ENCODE measurements around the gene RAF1.
"Not testable (repeated sequence)": the region's sequence is repeated elsewhere in the genome, so short reads cannot be mapped to it uniquely, and the experiment has no call there.

The RAF1 gene

DNA sequence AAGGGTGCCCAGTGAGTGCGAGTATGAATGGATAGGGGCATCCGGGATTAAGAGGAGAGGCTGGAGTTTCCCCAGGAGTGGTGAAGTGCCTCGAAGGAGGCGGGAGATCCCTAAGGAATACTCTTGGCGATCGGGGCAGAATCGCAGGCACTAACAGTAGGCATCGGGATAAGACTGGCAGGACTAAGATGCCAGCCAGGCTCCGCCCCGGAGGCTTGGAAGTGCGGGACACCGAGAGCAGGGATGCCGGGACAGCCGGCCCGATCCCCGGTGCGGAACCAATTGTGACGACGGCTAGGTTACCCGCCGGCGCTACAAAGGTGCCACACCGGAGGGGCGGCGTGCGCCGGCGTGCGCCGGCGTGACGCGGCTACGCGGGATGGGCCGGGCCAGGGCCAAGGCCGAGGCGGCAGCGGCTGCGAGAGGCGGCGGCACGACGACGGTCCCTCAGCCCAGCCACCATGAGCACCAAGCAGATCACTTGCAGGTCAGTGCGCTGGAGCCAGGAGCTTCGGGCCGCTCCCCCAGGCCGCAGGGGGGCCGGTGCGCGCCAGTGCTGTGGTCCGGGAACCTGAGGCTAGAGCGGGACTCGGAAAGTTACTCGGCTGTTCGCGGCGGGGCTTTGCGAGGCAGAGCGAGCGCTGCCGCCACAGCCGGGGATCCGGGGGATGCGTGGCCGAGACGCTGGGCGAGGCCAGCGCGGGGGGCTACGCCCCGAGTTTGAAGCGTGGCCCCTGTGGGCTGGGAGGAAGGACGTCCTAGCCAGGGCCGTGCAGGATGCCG is 107.0 kb downstream of the RAF1 start, which contains the start of gene MKRN2:
Gene MKRN2 (plus strand): TSS at position 398 of the 783 bp plus-strand sequence. CDS start 64 bp downstream, at position 462.
- peak; percentile 91 for DNase-seq

DNA sequence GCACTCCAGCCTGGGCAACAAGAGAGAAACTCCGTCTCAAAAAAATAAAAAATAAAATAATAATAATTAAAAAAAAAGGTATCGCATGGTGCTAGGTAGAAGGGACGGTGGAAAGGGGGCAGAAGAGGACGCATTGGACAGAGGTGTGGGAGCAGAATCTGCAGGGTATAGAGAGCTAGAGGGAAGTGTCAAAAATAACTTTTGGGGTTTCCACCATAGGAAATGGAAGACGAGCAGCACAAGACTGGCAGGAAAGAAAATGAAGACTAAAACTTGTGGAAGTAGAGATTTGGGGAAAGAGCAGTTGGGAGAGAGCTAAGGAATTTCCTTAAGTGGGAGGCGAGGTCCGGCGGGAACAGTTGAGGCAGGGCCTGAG is 107.6 kb downstream of the RAF1 start:
- no peak for DNase-seq

DNA sequence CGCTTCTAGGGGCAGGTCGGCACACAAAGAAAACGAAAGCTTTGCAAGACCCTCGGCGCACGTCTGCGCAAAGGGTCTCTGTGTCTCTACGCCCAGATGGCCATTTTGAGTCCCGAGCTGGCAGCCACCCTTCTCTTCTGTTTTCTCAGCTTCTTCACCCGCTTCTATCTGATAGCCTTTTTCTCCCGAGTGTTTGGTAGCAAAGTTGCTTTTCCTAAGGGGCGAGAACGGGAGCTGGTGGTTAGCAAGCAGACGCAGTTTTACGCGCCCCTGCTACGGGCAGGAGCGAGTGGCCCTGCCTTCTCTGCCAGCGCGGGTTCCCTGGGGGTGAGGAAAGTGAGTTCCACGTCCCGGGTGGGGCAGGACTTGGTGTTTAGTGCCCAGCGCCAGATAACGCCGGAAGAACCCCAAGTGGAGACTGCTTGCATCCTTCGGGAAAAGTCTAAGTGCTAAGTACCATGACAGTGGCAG is 110.0 kb downstream of the RAF1 start:
- no peak for DNase-seq

DNA sequence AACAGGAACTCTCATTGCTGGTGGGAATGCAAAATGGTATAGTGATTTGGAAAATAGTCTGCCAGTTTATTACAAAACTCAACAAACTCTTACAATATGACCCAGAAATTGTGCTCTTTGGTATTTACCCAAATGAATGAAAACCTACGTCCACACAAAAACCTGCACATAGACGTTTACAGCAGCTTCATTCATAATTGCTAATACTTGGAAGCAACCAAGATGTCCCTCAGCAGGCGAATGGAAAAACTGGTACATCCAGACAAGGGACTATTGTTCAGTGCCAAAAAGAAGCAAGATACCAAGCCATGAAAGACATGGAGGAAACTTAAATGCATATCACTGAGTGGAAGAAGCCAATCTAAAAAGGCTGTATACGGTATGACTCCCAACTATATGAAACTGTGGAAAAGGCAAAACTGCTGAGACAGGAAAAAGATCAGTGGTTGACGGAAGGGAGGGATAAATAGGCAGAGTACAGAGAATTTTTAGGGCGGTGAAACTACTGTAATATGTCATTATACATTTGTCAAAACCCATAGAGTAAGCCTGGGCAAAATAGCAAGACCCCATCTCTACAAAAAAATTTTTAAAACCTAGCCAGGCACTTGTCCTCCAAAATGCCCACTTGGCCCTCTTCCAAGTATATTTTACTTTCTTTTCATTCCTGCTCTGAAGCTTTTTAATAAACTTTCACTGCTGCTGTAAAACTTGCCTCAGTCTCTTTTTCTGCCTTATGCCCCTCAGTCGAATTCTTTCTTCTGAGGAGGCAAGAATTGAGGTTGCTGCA is 113.8 kb downstream of the RAF1 start:
- no peak for DNase-seq

DNA sequence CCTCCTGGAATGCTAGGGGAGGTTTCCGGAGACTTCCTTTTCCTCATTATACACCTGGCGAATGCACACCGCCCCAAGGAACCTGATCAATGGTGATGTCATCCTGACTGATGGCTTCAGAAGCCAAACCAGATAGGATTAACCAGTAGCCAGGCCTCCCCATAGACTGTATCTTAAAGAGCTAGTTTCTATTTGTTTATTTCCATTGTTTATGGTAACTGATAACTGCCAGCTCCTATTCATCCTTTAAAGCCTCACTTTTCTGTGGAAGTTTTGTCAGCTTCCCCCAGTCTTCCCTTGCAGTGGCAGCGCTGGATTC is 118.5 kb downstream of the RAF1 start, which contains the start of gene MKRN2OS:
Gene MKRN2OS (minus strand): TSS at position 27 of the 319 bp plus-strand sequence. CDS start 35 bp downstream, outside the sequence.
- no peak for DNase-seq

DNA sequence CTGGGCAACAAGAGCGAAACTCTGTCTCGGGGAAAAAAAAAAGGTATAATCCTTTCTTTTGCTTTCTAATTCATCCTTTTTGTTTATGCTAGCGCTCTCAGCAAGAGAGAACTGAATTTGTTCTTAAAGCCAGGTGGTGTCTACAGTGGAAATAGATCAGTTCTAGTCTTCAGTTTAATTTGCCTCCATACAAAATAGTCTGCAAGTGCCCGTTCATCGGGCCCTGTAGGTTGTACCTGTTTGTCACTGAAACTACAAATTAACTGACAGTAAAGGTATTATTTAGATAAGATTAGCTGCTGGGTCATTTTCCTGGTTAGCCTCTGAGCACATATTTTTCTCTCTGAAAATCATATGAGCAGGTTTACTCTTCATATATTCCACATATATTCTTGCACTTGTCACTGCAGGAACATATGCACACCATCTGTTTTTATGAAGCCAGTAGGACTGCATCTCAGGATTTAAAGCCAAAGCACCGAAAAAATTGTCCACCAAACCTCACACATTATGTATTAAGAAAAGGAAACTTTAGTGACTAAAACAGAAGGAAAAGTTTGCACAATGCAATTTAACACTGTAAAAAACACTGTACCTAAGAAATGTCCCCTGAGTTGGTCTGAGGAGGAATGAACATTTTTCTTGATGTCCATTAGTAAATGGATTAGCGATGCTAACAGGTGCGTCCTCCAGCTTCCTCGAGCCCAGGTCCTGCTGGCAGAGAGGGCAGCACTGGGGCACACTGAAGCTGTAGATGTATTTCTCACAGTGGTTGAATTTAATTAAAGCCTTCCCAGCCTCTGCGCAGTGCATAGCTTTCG is 119.1 kb downstream of the RAF1 start:
- no peak for DNase-seq

DNA sequence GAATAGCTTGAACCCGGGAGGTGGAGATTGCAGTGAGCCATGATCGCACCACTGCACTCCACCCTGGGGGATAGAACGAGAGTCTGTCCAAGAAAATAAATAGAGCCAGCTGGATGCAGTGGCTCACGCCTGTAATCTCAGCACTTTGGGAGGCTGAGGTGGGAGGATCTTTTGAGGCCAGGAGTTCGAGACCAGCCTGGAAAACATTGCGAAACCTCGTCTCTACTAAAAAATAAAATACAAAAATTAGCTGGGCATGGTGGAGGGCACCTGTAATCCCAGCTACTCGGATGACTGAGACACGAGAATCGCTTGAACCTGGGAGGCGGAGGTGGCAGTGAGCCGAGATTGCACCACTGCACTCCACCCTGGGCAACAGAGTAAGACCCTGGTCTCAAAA is 120.4 kb downstream of the RAF1 start:
- not testable (repeated sequence) for DNase-seq

DNA sequence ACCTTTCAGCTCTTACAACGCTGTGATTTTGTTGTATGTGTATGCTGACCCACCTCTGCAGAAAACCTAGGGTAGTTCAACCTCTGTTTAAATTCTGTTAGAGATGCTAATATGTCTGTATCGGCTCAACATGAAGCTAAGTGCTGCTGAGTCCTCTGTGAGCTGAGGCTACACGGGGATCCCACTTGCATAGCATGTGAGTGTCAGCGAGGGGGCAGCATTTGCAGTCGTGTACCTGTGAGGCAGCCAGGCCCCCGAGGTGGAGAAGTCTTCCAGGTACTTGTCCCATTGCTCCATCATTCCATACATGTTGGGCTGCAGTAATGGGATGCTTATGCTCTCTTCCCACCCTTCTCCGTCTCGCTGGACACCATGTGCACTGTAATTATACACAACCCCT is 122.3 kb downstream of the RAF1 start:
- DNase-seq = no peak

DNA sequence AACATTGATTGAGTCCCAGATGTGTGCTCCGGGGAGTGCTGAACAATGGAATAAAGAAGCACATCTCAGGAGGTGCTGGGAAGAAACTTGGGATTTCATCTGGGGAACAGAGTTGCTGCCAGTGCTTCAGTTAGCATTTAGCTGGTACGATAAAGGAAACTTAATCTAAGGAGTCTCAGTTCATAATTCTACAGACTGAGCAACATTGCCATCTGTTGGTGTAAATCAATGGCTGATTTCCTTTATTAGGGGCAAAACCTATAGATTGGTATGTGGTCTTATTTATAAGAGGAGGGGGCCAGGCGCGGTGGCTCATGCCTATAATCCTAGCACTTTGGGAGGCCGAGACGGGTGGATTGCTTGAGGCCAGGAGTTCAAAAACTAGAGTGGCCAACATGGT is 127.5 kb downstream of the RAF1 start:
- no peak for DNase-seq

All from activated CD4-positive, alpha-beta T cell treated with anti-CD3 and anti-CD28 coated beads, Interleukin-10, Interleukin-2, amounts not matched to agents 100 ng/mL and 50 ng/mL, durations not matched to agents 16 hours and 8 hours (primary cell).